ENCODE data around the gene CNIH2. TPM values are rescaled to one million over a fixed set of nuclear protein-coding genes. Genes with fewer than 3 reads are reported as not detected.
A peak's percentile ranks its signal among the peaks of the same experiment; 100 is the strongest.

Gene CNIH2
- total and polyA plus RNA-seq, 2 experiments from 2014 or later: 4.3 to 9.2 TPM

DNA sequence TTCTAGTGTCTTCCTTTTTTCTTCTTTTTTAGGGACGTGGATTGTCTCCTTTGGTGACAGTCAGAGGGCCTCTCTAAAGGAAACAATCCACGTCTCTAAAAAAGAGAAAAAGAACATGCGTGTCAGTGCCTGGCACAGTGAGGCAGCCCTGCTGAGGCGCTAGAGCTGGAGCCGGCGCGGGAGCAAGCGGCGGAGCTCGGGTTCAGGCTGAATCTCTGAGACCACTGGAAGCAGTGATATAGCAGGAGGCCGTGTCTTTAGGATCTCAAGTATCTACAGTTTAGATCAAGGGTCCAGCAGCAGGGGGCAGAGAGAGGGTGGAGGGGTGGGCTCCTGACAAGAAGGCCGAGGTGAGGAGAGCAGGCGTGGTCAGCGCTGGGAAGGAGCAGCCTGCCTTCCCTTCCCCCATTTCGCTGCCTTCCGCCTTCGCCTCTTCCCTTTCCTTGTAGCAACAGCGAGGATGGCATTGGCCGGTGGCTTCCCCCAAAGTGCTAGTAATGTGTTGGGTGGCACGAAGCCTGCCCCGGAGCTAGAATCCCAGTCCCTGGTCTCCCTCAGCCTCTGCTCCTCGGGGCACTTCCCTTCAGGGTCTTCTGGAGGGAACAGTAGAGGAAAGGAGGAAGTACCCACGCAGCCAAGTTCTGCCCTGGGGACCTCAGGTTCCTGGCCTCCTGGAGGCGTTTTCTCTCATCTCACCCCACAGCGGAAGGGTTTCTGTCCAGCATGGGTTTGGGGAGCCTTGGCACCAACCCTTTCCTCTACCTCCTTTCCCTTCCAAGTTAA lies 37.8 kb upstream of the CNIH2 start:
- no peaks in the 10 kb centered on the region for H3K4me1 ChIP-seq (ENCODE audit: insufficient read depth)
- H3K36me3 ChIP-seq (ENCODE audit: insufficient read depth): no peaks in the 10 kb centered on the region
- H3K27me3 Mint-ChIP-seq (ENCODE audit: insufficient read depth, low read depth, poor library complexity): peaks cover 11% of the 10 kb centered on the region
- H3F3A ChIP-seq (replicated peaks; ENCODE audit: low read depth): 0 out of 2 replicates have a peak, but pooled peaks cover 4% of the 10 kb centered on the region
- H3K4me2 ChIP-seq: no peak overlapping the region
- TF ChIP-seq ZNF331 (CRISPR knock-in tag; IDR thresholded peaks at IDR 0.05; ENCODE audit: low read depth) (no peak), ZNF114 (CRISPR knock-in tag; IDR thresholded peaks at IDR 0.05) (no peak), JUNB (IDR thresholded peaks at IDR 0.05; ENCODE audit: unreplicated experiment) (no peak), EZH2phosphoT487 (IDR thresholded peaks at IDR 0.05; ENCODE audit: unreplicated experiment) (no peak), CREB1 (CRISPR knock-in tag; IDR thresholded peaks at IDR 0.05; ENCODE audit: low read depth) (no peak), STAT1 (IDR thresholded peaks at IDR 0.05; ENCODE audit: unreplicated experiment) (no peak)
- TF ChIP-seq, protein P1, sequence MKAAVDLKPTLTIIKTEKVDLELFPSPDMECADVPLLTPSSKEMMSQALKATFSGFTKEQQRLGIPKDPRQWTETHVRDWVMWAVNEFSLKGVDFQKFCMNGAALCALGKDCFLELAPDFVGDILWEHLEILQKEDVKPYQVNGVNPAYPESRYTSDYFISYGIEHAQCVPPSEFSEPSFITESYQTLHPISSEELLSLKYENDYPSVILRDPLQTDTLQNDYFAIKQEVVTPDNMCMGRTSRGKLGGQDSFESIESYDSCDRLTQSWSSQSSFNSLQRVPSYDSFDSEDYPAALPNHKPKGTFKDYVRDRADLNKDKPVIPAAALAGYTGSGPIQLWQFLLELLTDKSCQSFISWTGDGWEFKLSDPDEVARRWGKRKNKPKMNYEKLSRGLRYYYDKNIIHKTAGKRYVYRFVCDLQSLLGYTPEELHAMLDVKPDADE (IDR thresholded peaks at IDR 0.05): no peak
- TF ChIP-seq, protein P2, sequence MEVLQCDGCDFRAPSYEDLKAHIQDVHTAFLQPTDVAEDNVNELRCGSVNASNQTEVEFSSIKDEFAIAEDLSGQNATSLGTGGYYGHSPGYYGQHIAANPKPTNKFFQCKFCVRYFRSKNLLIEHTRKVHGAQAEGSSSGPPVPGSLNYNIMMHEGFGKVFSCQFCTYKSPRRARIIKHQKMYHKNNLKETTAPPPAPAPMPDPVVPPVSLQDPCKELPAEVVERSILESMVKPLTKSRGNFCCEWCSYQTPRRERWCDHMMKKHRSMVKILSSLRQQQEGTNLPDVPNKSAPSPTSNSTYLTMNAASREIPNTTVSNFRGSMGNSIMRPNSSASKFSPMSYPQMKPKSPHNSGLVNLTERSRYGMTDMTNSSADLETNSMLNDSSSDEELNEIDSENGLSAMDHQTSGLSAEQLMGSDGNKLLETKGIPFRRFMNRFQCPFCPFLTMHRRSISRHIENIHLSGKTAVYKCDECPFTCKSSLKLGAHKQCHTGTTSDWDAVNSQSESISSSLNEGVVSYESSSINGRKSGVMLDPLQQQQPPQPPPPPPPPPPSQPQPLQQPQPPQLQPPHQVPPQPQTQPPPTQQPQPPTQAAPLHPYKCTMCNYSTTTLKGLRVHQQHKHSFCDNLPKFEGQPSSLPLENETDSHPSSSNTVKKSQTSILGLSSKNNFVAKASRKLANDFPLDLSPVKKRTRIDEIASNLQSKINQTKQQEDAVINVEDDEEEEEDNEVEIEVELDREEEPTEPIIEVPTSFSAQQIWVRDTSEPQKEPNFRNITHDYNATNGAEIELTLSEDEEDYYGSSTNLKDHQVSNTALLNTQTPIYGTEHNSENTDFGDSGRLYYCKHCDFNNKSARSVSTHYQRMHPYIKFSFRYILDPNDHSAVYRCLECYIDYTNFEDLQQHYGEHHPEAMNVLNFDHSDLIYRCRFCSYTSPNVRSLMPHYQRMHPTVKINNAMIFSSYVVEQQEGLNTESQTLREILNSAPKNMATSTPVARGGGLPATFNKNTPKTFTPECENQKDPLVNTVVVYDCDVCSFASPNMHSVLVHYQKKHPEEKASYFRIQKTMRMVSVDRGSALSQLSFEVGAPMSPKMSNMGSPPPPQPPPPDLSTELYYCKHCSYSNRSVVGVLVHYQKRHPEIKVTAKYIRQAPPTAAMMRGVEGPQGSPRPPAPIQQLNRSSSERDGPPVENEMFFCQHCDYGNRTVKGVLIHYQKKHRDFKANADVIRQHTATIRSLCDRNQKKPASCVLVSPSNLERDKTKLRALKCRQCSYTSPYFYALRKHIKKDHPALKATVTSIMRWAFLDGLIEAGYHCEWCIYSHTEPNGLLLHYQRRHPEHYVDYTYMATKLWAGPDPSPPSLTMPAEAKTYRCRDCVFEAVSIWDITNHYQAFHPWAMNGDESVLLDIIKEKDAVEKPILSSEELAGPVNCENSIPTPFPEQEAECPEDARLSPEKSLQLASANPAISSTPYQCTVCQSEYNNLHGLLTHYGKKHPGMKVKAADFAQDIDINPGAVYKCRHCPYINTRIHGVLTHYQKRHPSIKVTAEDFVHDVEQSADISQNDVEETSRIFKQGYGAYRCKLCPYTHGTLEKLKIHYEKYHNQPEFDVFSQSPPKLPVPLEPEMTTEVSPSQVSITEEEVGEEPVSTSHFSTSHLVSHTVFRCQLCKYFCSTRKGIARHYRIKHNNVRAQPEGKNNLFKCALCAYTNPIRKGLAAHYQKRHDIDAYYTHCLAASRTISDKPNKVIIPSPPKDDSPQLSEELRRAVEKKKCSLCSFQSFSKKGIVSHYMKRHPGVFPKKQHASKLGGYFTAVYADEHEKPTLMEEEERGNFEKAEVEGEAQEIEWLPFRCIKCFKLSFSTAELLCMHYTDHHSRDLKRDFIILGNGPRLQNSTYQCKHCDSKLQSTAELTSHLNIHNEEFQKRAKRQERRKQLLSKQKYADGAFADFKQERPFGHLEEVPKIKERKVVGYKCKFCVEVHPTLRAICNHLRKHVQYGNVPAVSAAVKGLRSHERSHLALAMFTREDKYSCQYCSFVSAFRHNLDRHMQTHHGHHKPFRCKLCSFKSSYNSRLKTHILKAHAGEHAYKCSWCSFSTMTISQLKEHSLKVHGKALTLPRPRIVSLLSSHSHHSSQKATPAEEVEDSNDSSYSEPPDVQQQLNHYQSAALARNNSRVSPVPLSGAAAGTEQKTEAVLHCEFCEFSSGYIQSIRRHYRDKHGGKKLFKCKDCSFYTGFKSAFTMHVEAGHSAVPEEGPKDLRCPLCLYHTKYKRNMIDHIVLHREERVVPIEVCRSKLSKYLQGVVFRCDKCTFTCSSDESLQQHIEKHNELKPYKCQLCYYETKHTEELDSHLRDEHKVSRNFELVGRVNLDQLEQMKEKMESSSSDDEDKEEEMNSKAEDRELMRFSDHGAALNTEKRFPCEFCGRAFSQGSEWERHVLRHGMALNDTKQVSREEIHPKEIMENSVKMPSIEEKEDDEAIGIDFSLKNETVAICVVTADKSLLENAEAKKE (CRISPR knock-in tag; IDR thresholded peaks at IDR 0.05): no peak
- TF ChIP-seq, protein P3, sequence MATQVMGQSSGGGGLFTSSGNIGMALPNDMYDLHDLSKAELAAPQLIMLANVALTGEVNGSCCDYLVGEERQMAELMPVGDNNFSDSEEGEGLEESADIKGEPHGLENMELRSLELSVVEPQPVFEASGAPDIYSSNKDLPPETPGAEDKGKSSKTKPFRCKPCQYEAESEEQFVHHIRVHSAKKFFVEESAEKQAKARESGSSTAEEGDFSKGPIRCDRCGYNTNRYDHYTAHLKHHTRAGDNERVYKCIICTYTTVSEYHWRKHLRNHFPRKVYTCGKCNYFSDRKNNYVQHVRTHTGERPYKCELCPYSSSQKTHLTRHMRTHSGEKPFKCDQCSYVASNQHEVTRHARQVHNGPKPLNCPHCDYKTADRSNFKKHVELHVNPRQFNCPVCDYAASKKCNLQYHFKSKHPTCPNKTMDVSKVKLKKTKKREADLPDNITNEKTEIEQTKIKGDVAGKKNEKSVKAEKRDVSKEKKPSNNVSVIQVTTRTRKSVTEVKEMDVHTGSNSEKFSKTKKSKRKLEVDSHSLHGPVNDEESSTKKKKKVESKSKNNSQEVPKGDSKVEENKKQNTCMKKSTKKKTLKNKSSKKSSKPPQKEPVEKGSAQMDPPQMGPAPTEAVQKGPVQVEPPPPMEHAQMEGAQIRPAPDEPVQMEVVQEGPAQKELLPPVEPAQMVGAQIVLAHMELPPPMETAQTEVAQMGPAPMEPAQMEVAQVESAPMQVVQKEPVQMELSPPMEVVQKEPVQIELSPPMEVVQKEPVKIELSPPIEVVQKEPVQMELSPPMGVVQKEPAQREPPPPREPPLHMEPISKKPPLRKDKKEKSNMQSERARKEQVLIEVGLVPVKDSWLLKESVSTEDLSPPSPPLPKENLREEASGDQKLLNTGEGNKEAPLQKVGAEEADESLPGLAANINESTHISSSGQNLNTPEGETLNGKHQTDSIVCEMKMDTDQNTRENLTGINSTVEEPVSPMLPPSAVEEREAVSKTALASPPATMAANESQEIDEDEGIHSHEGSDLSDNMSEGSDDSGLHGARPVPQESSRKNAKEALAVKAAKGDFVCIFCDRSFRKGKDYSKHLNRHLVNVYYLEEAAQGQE (IDR thresholded peaks at IDR 0.05; ENCODE audit: unreplicated experiment): no peak
- no peaks in the 10 kb centered on the region; the same call in 1 of the 3 replicates for H3K36me3 Mint-ChIP-seq (ENCODE audit: low read depth)
- peak; percentile 20 for ATAC-seq
- H3K4me1 Mint-ChIP-seq: peaks cover 2% of the 10 kb centered on the region; the same call in 1 of the 3 replicates
- no peak overlapping the region for H3K4me3 ChIP-seq
- H4K20me1 ChIP-seq (replicated peaks; ENCODE audit: insufficient read depth): no peaks in the 10 kb centered on the region; the same call in 1 of the 2 replicates
- H3K9me3 Mint-ChIP-seq: no peaks in the 10 kb centered on the region
- H3K27ac Mint-ChIP-seq: no peak overlapping the region
- no peaks in the 10 kb centered on the region for H3K27me3 ChIP-seq (ENCODE audit: insufficient read depth)
- no peak for DNase-seq (ENCODE audit: low spot score)
- H3K27ac ChIP-seq (ENCODE audit: low read depth): 0 out of 2 replicates have a peak overlapping the region, but pooled peaks have one; percentile 32
- no peak overlapping the region for H2AFZ ChIP-seq
- no peak overlapping the region for H3K4me3 Mint-ChIP-seq
- H3K79me2 ChIP-seq (replicated peaks; ENCODE audit: insufficient read depth): no peaks in the 10 kb centered on the region
- no peaks in the 10 kb centered on the region for H3K9me2 ChIP-seq (ENCODE audit: insufficient read depth)

Data from GM23338 (cell line).